Activated CD4-positive, alpha-beta T cell treated with anti-CD3 and anti-CD28 coated beads, Interleukin-2, amount 10 ng/mL, durations not matched to agents 7 days and 5 days (primary cell): ENCODE data around the gene DSP. TPM values are rescaled to one million over a fixed set of nuclear protein-coding genes. Genes with fewer than 3 reads are reported as not detected.

Experiments used
- CTCF ChIA-PET: fragments of 350-600 bp; sonication (Branson Sonifier 250); formaldehyde crosslinking; loops from one replicate; lab custom pipeline; 2021; ENCODE audit warnings: antibody characterized with exemption; lab: Charles Lee
- POLR2A ChIA-PET: fragments of 350-600 bp; sonication (Branson Sonifier 250); formaldehyde crosslinking; loops from one replicate; lab custom pipeline; 2021; ENCODE audit warnings: antibody characterized with exemption; lab: Charles Lee
- DNase-seq: peaks from one replicate; pipeline ENCODE4 v3.0.0-alpha.2; 2020
- H3K27ac Mint-ChIP-seq: one replicate; pipeline ENCODE4 v1.8.0; 2021; ENCODE audit warnings: mild to moderate bottlenecking, moderate library complexity, mixed read lengths
- H3K27me3 Mint-ChIP-seq: one replicate; pipeline ENCODE4 v1.8.0; 2021; ENCODE audit warnings: mixed read lengths
- H3K36me3 Mint-ChIP-seq: one replicate; pipeline ENCODE4 v1.8.0; 2021; ENCODE audit warnings: low read depth, mixed read lengths
- H3K4me1 Mint-ChIP-seq: one replicate; pipeline ENCODE4 v1.8.0; 2021; ENCODE audit warnings: mixed read lengths
- H3K4me3 Mint-ChIP-seq: one replicate; pipeline ENCODE4 v1.8.0; 2021; ENCODE audit warnings: mild to moderate bottlenecking, moderate library complexity, mixed read lengths
- H3K9me3 Mint-ChIP-seq: one replicate; pipeline ENCODE4 v1.8.0; 2021; ENCODE audit warnings: mixed read lengths
- total RNA-seq, 2 experiments: library from RNA; stranded (reverse); gene quantifications; one replicate each; pipeline ENCODE4 v1.2.3, GENCODE V29; 2021

The DSP gene
- total RNA-seq, 2 experiments from 2014 or later: 0.04 to 0.10 TPM

DNA sequence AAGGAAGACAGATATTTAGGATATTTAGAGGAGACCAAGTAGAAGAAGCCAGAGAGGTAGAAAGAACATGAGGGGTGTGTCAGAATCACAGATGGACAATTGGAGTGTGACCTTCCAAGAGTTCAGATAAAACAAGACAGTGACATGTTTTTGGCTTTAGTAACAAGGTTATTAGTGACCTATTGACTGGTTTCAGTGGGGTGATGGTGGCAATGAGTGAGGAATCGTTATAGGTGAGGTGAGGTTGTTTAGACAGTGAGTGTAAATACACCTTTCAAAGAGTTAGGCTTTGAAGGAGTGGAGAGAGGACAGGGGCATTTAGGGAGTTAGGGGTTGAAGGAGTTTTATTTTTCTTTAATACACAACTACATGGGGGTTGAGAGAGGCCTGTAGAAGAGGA is 51.8 kb downstream of the DSP start:
- CTCF ChIA-PET: no interaction called here
- peaks cover 35% of the 10 kb centered on the region for H3K4me1 Mint-ChIP-seq
- DNase-seq: no peak
- H3K9me3 Mint-ChIP-seq: no peaks in the 10 kb centered on the region
- H3K4me3 Mint-ChIP-seq: no peak overlapping the region
- no peak overlapping the region for H3K27ac Mint-ChIP-seq
- POLR2A ChIA-PET: no interaction called here
- H3K27me3 Mint-ChIP-seq: no peaks in the 10 kb centered on the region
- H3K36me3 Mint-ChIP-seq: peaks cover 35% of the 10 kb centered on the region

DNA sequence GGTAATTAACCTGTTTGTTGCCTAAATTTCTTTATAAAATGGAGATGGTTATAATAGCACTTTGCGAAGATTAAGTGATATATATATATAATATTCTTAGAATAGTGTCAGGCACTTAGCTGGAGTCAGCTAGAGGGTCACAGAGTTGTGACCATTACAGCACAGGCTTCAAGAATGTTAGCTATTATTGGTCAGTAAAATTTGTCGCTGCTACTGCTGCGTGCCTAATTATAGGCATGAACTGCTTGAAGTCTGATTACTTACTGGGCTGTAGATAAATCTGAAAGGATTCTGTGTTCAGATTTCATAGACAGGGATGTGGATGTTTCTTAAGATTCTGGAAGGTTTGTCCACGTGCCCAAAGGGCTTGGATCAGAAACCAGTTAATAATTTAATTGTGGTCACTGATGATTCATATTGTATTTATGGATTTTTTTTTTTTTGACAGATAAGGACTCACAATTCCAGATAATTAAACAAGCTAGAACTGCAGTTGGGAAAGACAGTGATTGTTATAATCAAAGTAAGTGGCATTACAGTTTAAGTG is 53.2 kb downstream of the DSP start:
- peaks cover 45% of the 10 kb centered on the region for H3K36me3 Mint-ChIP-seq

DNA sequence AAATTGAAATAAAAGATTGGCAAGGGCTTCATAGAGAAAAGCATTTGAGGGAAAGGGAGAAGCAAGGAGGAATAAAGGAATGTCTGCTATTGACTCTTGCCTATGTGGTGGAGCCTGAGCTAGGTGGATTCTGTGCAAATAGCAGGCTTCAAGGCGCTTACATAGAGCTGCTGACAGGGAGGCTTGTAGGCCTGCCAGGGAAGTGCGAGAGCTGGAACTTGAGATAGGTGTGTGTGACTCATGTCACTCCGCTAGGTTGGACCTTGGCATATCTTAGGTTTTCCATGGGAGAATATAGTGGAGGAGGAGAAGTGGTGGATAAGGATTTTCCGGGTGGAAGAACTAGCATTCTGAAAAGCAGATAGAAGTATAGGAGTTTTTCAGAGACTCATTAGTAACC is 62.5 kb downstream of the DSP start:
- Mint-ChIP-seq H3K9me3 (no peaks in the 10 kb centered on the region), H3K4me3 (no peak overlapping the region), H3K27me3 (no peaks in the 10 kb centered on the region), H3K4me1 (peaks cover 17% of the 10 kb centered on the region), H3K27ac (no peak overlapping the region), H3K36me3 (peaks cover 58% of the 10 kb centered on the region)
- DNase-seq: no peak
- CTCF ChIA-PET: interaction anchor here (0.5 kb wide), 1 partner anchor 15 kb away, joined by 3 read pairs; no protein-coding TSS in a partner anchor
- POLR2A ChIA-PET: interaction anchor here (0.6 kb wide), 1 partner anchor 14 kb away, joined by 3 read pairs; the partner anchor contains the start of gene SNRNP48

More for the DNA sequence above, 53.2 kb downstream of the DSP start:
- H3K27me3 Mint-ChIP-seq: no peaks in the 10 kb centered on the region
- no peaks in the 10 kb centered on the region for H3K9me3 Mint-ChIP-seq
- no peak overlapping the region for H3K27ac Mint-ChIP-seq
- CTCF ChIA-PET: interaction anchor here (0.7 kb wide), 1 partner anchor 43 kb away, joined by 5 read pairs; no protein-coding TSS in a partner anchor
- peaks cover 29% of the 10 kb centered on the region for H3K4me1 Mint-ChIP-seq
- POLR2A ChIA-PET: no interaction called here
- H3K4me3 Mint-ChIP-seq: no peak overlapping the region
- DNase-seq: no peak

DNA sequence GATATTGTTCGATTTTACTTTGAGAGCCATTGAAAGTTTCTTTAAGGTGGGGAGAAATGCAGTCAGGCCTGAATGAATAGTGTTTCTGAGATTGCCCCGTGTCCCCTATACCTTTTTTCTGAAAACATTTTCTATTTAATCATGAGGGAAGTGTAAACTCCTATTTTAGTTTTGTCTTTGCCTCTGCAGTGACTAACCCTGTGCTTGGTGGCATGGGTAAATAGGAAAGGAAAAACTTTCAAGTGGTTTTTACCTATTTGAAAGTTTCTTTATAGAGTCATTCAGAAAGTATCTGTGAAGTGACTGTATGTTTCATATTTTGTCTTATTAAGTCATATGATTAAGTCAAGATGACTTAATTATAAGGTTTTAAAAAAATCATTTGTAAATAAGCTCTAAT is 63.0 kb downstream of the DSP start:
- H3K4me3 Mint-ChIP-seq: no peak overlapping the region
- no peaks in the 10 kb centered on the region for H3K27me3 Mint-ChIP-seq
- H3K36me3 Mint-ChIP-seq: peaks cover 55% of the 10 kb centered on the region
- H3K9me3 Mint-ChIP-seq: no peaks in the 10 kb centered on the region
- H3K4me1 Mint-ChIP-seq: peaks cover 17% of the 10 kb centered on the region
- DNase-seq: no peak
- H3K27ac Mint-ChIP-seq: no peak overlapping the region
- ChIA-PET CTCF (interaction anchor here (0.5 kb wide), 1 partner anchor 16 kb away, joined by 3 read pairs; no protein-coding TSS in a partner anchor), POLR2A (interaction anchor here (0.6 kb wide), 1 partner anchor 15 kb away, joined by 3 read pairs; the partner anchor contains the start of gene SNRNP48)

DNA sequence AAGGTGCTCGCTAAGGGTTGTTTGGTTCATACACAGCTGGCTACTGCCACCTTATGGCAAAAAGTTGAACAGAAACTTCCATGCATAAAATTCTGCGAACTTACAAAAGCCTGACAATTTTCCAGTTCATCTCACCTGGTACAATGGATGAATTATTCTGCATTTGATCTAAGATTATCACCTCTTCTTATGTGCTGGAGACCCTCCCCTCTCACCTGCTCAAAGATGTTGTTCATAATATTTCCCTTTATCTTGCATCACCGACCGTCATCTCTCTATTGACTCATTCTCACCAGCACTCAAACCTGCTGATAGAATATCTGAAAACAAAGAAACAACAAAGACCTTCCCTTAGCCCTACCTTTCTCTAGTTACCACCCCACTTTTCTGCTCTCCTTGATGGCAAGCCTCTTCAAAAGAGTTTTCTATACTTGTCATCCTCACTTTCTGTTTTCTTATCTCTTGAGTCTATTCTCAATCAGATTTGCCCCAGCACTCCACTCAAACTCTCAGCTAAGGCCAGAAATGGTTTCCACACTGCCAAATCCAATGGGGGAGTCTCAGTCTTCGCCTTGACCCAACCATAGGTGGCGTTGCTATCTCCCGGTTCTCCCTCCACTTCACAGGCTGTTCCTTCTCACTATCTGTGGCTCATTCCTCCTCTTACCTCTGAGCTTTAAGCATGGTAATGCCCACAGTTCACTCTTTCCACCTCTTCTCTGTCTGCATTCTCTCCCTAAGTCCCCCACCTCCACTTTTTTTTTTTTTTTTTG is 74.3 kb downstream of the DSP start:
- Mint-ChIP-seq H3K27me3 (no peaks in the 10 kb centered on the region), H3K36me3 (peaks cover 4% of the 10 kb centered on the region), H3K4me1 (peaks cover 20% of the 10 kb centered on the region), H3K9me3 (no peaks in the 10 kb centered on the region), H3K4me3 (no peak overlapping the region), H3K27ac (no peak overlapping the region)
- ChIA-PET POLR2A (no interaction called here), CTCF (interaction anchor here (0.6 to 1.7 kb wide), 5 partner anchors 46 to 341 kb away, joined by 3 to 5 read pairs (median 4); no protein-coding TSS in a partner anchor)
- DNase-seq: peak; percentile 52

DNA sequence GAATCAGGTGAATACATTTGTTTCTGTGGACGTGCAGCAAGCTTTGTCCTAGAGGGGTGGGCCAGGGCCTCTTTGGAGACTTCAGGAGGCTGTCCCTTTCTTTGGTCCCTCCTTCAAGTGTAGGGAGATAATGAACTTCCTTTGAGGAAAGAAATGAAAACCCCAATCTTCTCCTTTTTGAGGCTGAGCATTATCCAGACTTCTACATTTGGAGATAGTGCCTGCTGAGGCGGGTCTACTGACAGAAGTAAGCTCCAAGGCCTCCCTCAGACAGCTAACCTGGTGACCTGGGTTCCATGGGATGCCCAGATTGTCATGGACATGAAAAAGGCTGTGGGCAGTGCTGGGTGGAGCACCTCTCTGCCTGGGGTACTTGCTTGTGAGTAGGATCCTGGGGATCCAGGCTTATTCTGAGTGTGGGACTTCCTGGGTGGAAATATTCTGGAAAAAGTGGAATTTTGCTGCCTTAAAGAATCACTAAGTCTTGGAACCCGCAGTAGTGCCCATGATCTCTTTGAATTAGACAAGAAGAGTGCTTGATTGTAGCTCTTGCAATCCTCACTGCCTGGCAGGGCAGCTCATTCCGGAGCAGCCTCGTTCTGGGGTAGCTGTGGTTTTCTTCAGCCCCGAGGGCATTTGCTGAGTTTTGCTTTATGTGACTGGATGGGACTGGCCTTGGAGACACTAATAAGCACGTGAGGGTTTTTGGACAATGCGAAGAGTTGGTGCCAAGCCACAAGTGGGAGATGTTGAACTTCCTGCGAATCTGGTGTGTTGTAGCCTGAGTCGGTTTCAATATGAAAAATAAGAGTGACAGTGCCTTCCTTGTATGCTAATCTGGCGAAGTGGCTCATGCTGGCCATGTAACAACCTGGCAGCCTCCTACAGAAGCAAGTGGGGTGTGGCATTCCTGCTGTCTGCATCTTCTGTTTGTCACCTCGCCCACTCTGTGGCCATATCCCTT is 76.6 kb downstream of the DSP start:
- no peaks in the 10 kb centered on the region for H3K27me3 Mint-ChIP-seq
- H3K9me3 Mint-ChIP-seq: no peaks in the 10 kb centered on the region
- no peak for DNase-seq
- CTCF ChIA-PET: interaction anchor here (0.8 kb wide), 1 partner anchor 173 kb away, joined by 3 read pairs; no protein-coding TSS in a partner anchor
- POLR2A ChIA-PET: no interaction called here
- H3K4me1 Mint-ChIP-seq: peaks cover 20% of the 10 kb centered on the region
- no peak overlapping the region for H3K4me3 Mint-ChIP-seq
- no peaks in the 10 kb centered on the region for H3K36me3 Mint-ChIP-seq
- H3K27ac Mint-ChIP-seq: no peak overlapping the region

DNA sequence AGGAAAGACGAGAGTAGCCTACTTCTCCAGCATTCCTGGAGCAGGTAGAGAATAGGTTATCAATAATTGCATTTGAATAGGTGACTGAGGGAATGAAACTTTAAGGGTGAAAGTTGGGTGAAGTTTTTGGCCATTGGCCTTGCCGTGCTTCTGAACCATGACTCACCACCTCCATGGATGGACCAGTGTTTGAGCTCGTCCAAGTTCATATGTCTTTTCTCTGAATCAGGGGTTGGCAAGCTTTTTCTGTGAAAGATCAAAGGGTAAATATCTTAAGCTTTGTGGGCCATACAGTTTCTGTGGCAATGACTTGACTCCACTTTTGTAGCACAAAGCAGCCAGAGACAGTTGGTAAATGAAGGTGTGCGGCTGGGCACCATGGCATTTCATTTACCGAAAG is 80.3 kb downstream of the DSP start:
- Mint-ChIP-seq H3K4me3 (no peak overlapping the region), H3K9me3 (no peaks in the 10 kb centered on the region), H3K27ac (no peak overlapping the region), H3K27me3 (no peaks in the 10 kb centered on the region), H3K4me1 (peaks cover 12% of the 10 kb centered on the region), H3K36me3 (no peaks in the 10 kb centered on the region)
- POLR2A ChIA-PET: no interaction called here
- no peak for DNase-seq
- CTCF ChIA-PET: interaction anchor here (0.6 to 1.1 kb wide), 2 partner anchors 19 to 227 kb away, joined by 3 to 4 read pairs; no protein-coding TSS in a partner anchor

DNA sequence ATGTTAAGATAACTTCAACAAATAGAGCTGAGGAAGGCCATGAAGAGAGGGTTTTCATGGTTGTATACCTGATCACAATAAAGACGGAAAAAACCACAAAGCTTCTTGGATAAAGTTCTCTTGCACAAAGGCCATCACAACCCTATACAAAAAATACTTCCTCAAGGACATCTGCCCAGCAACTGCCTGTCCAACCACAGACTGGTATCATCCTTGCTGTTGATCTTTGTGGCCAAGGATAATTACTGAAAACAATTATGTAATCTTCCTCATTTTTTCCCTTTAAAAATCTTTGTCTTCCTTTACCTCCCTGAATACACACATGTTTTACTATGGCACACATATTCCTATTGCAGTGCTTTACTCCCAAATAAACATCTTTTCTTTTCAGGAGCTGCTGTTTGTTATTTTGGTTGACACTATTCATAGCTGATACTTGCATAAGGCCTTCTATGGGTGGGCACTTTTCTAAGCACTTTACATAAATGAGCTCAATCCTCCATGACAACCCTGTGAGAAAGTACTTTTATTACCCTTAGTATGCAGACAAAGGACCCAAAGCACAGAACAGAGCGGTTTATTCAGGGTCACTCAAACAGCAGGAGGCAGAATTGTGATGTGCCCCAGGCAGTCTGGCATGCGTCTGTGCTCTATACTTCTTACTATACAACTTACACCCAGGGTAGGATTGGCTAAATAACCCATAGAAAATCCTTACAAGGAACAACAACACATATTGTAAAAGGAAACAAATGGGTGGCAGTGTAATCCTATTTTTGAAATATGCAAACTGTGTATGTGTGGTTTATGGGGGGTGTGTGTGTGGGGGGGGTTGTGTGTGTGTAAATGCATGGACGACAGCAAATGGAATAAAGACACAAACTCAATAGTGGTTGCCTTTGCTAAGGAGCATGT is 83.6 kb downstream of the DSP start:
- no peak for DNase-seq
- no peak overlapping the region for H3K4me3 Mint-ChIP-seq
- H3K36me3 Mint-ChIP-seq: no peaks in the 10 kb centered on the region
- no peaks in the 10 kb centered on the region for H3K9me3 Mint-ChIP-seq
- H3K27ac Mint-ChIP-seq: no peak overlapping the region
- no peaks in the 10 kb centered on the region for H3K4me1 Mint-ChIP-seq
- CTCF ChIA-PET: no interaction called here
- no peaks in the 10 kb centered on the region for H3K27me3 Mint-ChIP-seq
- POLR2A ChIA-PET: no interaction called here

DNA sequence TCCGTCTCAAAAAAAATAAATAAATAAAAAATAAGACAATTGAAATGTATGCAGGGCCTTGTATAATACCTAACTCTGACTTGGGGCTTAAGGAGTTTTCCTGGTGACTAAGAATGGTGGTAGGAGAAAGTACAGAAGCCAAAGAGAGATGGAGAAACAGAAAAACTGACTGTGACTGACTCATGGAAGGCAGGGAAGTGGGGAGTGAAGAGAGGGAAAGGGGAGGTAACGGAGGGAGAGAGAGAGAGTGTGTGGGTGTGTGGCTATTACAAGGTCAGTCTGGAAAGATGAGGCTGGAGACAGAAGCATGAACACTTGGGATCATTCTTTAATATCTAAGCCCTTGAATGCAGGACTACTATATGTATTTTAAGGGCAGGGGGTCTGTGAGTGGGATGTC is 87.0 kb downstream of the DSP start:
- ChIA-PET POLR2A (no interaction called here), CTCF (interaction anchor here (0.6 kb wide), 1 partner anchor 92 kb away, joined by 3 read pairs; no protein-coding TSS in a partner anchor)
- Mint-ChIP-seq H3K36me3 (no peaks in the 10 kb centered on the region), H3K4me3 (no peak overlapping the region), H3K4me1 (no peaks in the 10 kb centered on the region), H3K9me3 (no peaks in the 10 kb centered on the region), H3K27ac (no peak overlapping the region), H3K27me3 (no peaks in the 10 kb centered on the region)
- DNase-seq: no peak

DNA sequence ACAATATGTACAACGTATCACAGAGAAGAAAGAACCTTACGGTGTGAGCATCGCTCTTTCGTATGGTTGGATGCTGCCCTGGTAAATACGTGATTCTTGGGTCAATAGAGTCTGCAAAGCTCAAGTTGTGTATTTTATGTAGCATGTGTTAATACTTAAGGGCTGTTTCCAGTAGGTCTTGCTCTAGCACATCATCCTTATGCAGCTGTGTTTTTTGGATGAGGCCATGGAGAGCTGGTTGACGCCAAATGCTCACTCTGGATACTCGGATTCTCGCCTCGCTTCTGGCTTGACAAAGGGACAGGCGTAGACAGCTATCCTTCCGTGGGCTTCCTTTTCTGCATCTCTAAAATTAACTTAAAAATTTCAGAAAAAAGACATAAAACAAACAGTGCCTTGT is 87.4 kb downstream of the DSP start:
- Mint-ChIP-seq H3K4me1 (no peaks in the 10 kb centered on the region), H3K4me3 (no peak overlapping the region), H3K27ac (no peak overlapping the region), H3K27me3 (no peaks in the 10 kb centered on the region), H3K9me3 (no peaks in the 10 kb centered on the region), H3K36me3 (no peaks in the 10 kb centered on the region)
- DNase-seq: no peak
- ChIA-PET POLR2A (no interaction called here), CTCF (interaction anchor here (0.6 to 1.0 kb wide), 2 partner anchors 12 to 92 kb away, joined by 3 to 4 read pairs; no protein-coding TSS in a partner anchor)

DNA sequence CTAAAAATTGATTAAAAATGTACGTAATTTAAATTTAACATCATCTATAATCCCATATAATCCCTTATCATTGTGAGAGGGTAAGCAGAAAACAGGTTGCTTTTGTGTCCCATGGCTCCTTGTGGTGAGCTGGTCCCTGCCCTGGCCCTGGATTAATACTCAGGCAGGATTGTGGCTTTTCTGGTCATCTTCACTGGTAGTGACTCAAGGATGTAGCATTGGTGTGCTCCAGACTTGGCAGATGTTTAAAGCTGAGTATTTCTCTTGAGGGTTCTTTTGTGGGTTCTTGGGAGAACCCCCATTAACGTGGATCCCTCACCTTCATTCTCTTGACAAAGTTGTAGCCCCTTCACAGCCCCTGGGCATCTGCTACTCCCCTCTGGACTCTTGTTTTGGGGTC is 87.8 kb downstream of the DSP start:
- Mint-ChIP-seq H3K4me3 (no peak overlapping the region), H3K27me3 (no peaks in the 10 kb centered on the region), H3K27ac (no peak overlapping the region), H3K36me3 (no peaks in the 10 kb centered on the region), H3K9me3 (no peaks in the 10 kb centered on the region), H3K4me1 (no peaks in the 10 kb centered on the region)
- ChIA-PET CTCF (interaction anchor here (1.0 kb wide), 1 partner anchor 11 kb away, joined by 4 read pairs; no protein-coding TSS in a partner anchor), POLR2A (no interaction called here)
- DNase-seq: no peak
